SH-SY5Y (cell line): ENCODE results near the gene TBX2.

ENCODE experiments used
- GATA2 ChIP-seq: IDR thresholded peaks from 2 replicates; pipeline ENCODE4 v1.6.1; 2011; ENCODE audit warnings: mild to moderate bottlenecking, low read depth, low read length
- GATA3 ChIP-seq: IDR thresholded peaks from 2 replicates; pipeline ENCODE4 v1.6.1; 2011; ENCODE audit warnings: low read depth, mild to moderate bottlenecking, low read length, moderate library complexity

Gene TBX2

GRCh38 chr17:61389670-61390478, 9.8 kb upstream of the TBX2 start:
- no peak for TF ChIP-seq GATA2
- no peak for TF ChIP-seq GATA3

DNA sequence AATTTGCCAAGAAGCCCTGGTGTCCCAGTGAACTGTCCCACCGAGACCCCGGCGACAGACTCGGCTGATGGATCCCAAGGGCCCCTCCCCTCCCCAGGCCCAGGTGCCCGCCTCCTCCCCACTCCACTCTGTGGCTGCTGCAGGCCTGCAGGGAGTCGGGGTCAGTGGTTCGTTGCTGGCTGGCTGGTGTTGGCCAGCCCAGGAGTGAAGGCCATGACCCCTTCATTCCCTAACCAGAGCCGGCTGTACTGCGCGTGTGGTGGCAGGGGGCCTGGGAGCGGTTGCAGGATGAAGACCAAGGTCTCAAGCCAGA, 9.2 kb upstream of the TBX2 start:
- no peak for TF ChIP-seq GATA2
- TF ChIP-seq GATA3 = no peak

GRCh38 chr17:61391595-61392291, 7.9 kb upstream of the TBX2 start:
- no peak for TF ChIP-seq GATA2
- no peak for TF ChIP-seq GATA3

GRCh38 chr17:61392679-61393078, 7.0 kb upstream of the TBX2 start:
- TF ChIP-seq GATA3 (no peak), GATA2 (no peak)

DNA sequence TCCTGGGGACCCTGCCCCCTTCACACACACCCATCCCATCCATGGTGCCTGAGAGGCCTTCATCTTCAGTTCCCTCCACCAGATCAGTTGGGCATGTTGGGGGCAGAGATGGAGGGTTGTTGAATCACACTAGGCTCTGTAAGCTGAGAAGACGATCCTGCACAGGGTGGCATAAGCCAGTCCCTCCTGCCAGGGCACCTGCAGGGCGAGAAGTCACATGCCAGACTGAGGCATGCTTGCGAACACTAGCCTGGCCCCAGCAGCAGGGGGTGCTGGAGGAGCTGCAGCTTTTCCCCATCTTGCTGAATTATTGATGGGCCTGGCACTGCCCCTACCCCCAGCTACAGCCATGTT, 6.1 kb upstream of the TBX2 start:
- no peak for TF ChIP-seq GATA3
- TF ChIP-seq GATA2 = no peak

DNA sequence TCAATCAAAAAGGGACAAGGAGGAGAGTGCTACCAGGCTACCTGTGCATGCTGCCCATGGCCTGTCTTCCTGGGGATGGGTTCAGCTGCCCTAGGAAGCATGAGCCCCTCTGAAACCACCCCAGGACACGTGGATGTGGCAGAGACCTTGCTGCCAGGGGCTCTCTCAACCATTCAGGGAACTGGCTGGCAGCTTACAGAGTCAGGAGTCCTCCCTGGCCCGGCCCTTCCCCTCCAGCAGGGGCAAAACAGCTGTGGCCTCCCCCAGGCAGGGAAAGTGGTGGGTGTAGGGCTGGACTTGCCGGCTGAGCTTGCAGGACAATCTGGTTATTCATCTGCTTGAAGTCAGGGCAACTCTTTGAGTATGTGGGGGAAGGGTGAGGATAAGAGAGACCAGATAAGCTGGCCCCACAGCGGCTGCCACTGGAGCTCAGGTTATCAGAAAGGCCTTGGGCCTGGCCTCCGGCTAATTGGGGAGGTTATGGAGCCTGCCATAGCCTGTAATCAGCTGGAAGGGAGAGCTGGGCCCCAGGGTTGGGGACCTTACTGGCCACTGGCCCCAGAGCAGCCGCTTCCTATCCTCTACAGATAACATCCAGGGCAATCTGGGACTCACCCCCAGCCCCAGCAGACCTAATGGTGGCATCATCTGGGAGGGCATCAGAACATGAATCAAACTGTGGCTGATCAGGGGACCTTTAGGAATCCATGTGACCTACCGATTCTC, 5.6 kb upstream of the TBX2 start:
- TF ChIP-seq GATA3 = no peak
- peak; percentile 90 for TF ChIP-seq GATA2

GRCh38 chr17:61394630-61395408, 4.8 kb upstream of the TBX2 start:
- no peak for TF ChIP-seq GATA2
- no peak for TF ChIP-seq GATA3

DNA sequence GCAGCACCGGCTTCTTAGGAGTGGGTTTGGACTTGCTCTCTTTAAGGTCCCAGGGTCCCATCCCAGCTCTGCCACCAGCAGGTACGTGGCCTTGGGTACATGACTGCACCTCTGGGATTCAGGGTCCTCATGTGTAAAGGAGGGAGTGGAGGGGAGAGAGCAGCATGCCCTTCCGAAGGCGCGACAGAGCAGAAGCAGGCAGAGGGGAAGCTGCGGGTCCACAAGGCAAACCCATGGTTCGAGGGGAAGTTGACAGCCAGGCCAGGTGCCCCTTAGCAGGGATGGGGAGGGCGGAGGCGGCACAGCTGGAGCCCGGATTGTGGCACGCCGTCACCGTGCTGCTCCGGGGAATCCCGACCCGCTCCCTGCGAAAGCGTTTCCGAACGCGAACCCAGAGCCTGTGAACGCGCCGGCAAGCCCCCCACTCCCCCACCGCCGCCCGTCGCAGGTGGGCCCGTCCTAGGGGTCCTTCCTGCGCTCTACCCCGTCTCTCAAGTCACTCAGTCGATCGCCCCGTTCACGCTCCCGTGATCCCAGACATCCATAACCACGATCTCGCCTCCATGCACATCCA, 4.1 kb upstream of the TBX2 start:
- no peak for TF ChIP-seq GATA2
- no peak for TF ChIP-seq GATA3

GRCh38 chr17:61395983-61396585, 3.6 kb upstream of the TBX2 start:
- TF ChIP-seq GATA3 = no peak
- no peak for TF ChIP-seq GATA2

DNA sequence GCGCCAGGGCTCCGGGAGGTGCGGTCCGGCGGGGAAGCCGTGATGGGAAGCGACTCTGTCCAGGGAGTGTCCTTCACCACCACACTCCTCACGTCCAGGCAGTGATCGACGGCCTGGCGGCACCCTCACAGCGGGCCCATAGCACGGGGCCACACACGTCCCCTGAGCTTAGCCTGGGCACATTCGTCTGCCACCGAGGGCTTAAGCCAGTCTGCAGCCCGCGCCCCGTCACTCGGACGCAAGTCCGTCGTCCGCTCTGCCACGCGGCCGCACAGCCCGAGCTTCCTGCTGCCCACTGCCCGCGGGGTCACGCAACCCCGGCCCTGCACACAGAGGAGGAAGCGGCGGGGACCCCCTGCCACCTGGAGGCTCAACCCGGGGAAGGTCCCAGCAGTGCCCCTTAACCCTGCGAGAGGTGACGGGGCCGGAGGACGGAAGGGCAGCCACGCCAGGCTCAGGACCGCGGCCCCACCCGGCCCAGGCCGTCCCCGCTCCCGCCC, 3.0 kb upstream of the TBX2 start:
- no peak for TF ChIP-seq GATA3
- TF ChIP-seq GATA2 = no peak

DNA sequence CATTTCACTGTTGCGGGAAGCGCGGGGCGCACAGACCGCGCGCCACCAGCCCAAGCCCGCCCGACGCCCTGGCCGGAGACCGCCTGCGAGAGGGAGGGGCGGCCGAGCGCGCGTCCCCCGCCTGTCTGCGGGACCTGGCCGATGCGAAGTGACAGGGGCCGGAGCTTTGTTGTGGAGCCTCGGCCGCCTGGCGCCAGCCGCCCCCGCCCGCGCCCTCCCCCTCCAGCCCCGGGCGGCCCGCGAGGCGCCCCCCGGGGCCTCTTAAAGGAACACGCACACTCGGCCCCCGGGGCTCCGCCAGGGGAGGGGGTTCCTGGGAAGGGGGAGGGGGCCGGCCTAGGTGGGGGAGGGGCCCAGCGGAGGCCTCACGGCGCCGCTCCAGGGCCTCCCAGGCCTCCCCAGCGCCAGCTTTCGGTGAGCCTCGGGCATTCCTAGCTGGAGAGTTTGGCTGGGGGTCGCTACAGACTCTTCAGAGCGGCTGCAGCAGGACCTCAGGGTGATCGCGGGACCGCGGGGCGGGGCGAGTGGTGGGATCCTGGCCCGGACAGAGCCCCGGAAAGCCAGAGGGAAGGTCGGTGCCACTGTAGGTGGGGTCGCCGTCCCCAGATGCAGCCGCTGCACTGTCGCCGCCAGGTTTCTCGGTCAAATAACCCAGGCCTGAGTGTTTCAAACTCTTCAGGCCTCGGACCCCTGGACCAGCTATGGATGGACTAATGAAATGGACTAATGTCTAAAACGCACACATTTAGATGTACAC, 2.4 kb upstream of the TBX2 start:
- TF ChIP-seq GATA3 (no peak), GATA2 (0 out of 2 replicates have a peak, but pooled peaks have one; percentile 1)

DNA sequence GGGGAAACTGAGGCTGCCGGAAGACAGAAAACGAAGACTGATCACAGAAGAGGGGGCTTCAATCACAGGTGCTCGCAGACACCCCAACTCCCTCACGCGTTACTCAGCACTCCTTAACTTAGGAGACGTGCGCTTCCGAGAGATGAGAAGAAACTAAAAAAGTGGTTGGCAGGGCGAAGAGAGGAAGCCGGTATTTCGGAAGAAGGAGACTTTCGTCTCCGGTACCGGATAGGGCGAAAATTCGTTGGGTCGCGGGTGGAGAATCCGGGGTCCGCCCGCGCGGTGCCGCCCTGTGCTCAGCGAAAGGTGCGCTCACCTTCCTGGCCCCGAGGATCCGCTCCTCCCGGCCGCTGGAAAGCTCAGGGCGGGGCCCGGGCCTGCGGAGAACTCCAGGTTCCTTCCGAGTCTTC, 917 bp upstream of the TBX2 start:
- TF ChIP-seq GATA2 = no peak
- no peak for TF ChIP-seq GATA3
